ENCODE results near the gene BBIP1.
"Not testable (repeated sequence)": the region's sequence is repeated elsewhere in the genome, so short reads cannot be mapped to it uniquely, and the experiment has no call there.

BBIP1 gene

GRCh38 chr10:110919971-110920881 lies 1.2 kb upstream of the BBIP1 start:
- DNase-seq, result peak; percentile 83

- DNase-seq, result no peak
These were observed 460 bp upstream of the BBIP1 start, which contains the start of gene SHOC2 for GRCh38 chr10:110919349-110919931. Gene SHOC2, plus strand, starts transcription at chr10:110919604. Its CDS starts 44,755 bp downstream, at chr10:110964359.

GRCh38 chr10:110918269-110918642 lies 724 bp downstream of the BBIP1 start:
- peak; percentile 97 for DNase-seq

GRCh38 chr10:110916554-110917346 lies 2.2 kb downstream of the BBIP1 start:
- peak; percentile 29 for DNase-seq

- not testable (repeated sequence) for DNase-seq
These were observed 3.4 kb downstream of the BBIP1 start for GRCh38 chr10:110915600-110915999.

- no peak for DNase-seq
These were observed 3.9 kb downstream of the BBIP1 start for GRCh38 chr10:110915035-110915434.

- DNase-seq, result peak; percentile 13
These were observed 4.5 kb downstream of the BBIP1 start for GRCh38 chr10:110914431-110914830.

- no peak for DNase-seq
These were observed 6.6 kb downstream of the BBIP1 start for GRCh38 chr10:110912374-110912773.

- no peak for DNase-seq
These were observed 8.8 kb downstream of the BBIP1 start for GRCh38 chr10:110910138-110910537.

GRCh38 chr10:110903280-110904278 lies 15.4 kb downstream of the BBIP1 start:
- DNase-seq, result no peak

- peak; percentile 33 for DNase-seq
These were observed 16.8 kb downstream of the BBIP1 start for GRCh38 chr10:110901954-110902819.

- no peak for DNase-seq
These were observed 18.0 kb downstream of the BBIP1 start for GRCh38 chr10:110900983-110901382.

- DNase-seq, result no peak
These were observed 20.6 kb downstream of the BBIP1 start for GRCh38 chr10:110898391-110898790.

- DNase-seq, result no peak
These were observed 21.8 kb downstream of the BBIP1 start for GRCh38 chr10:110897184-110897583.

GRCh38 chr10:110893559-110894179 lies 25.3 kb downstream of the BBIP1 start:
- peak; percentile 86 for DNase-seq

GRCh38 chr10:110892602-110893288 lies 26.2 kb downstream of the BBIP1 start:
- no peak for DNase-seq

GRCh38 chr10:110887560-110887959 lies 31.4 kb downstream of the BBIP1 start:
- DNase-seq, result no peak

- DNase-seq, result peak; percentile 73
These were observed 32.9 kb downstream of the BBIP1 start for GRCh38 chr10:110885932-110886674.

GRCh38 chr10:110883924-110884323 lies 35.1 kb downstream of the BBIP1 start:
- peak; percentile 67 for DNase-seq

Data from OCI-M1 (cell line).